Measurements from ENCODE around the gene CDON. TPM values are rescaled to one million over a fixed set of nuclear protein-coding genes. Genes with fewer than 3 reads are reported as not detected.

The CDON gene
- total and polyA plus RNA-seq, 8 donors: 8.6 to 16.3 (median 11.4) TPM

GRCh38 chr11:125959931-125960330 is 102.7 kb downstream of the CDON start:
- no peak overlapping the region for H3K27ac ChIP-seq
- intact Hi-C loops (cut with DNase I): no loop called here
- no peak overlapping the region for H3K4me3 ChIP-seq
- peaks cover 0 to 11% of the 10 kb centered on the region in 2 donors for H3K9me3 ChIP-seq
- no peaks in the 10 kb centered on the region for H3K4me1 ChIP-seq
- ATAC-seq (no peak), DNase-seq (no peak)
- H3K27me3 ChIP-seq: no peaks in the 10 kb centered on the region
- H3K36me3 ChIP-seq: no peaks in the 10 kb centered on the region
- TF ChIP-seq CTCF (IDR thresholded peaks at IDR 0.05): no peak

- H3K36me3 ChIP-seq: no peaks in the 10 kb centered on the region
- intact Hi-C loops (cut with DNase I): no loop called here
- H3K27me3 ChIP-seq: no peaks in the 10 kb centered on the region
- peaks cover 0 to 11% of the 10 kb centered on the region in 2 donors for H3K9me3 ChIP-seq
- H3K4me1 ChIP-seq: no peaks in the 10 kb centered on the region
- no peak for DNase-seq
- no peak for TF ChIP-seq CTCF (IDR thresholded peaks at IDR 0.05)
- H3K27ac ChIP-seq: no peak overlapping the region
- no peak overlapping the region for H3K4me3 ChIP-seq
- no peak for ATAC-seq
These were observed 103.2 kb downstream of the CDON start for GRCh38 chr11:125959511-125959910.

GRCh38 chr11:125958872-125959400 is 103.7 kb downstream of the CDON start:
- no peaks in the 10 kb centered on the region for H3K27me3 ChIP-seq
- intact Hi-C loops (cut with DNase I): no loop called here
- no peaks in the 10 kb centered on the region for H3K4me1 ChIP-seq
- H3K4me3 ChIP-seq: no peak overlapping the region
- no peaks in the 10 kb centered on the region for H3K36me3 ChIP-seq
- H3K9me3 ChIP-seq: peaks cover 0 to 11% of the 10 kb centered on the region in 2 donors
- TF ChIP-seq CTCF (IDR thresholded peaks at IDR 0.05): no peak
- DNase-seq (no peak), ATAC-seq (no peak)
- no peak overlapping the region for H3K27ac ChIP-seq

- DNase-seq (no peak), ATAC-seq (no peak)
- H3K27ac ChIP-seq: no peak overlapping the region
These were observed 104.9 kb downstream of the CDON start for GRCh38 chr11:125957618-125958332.

More at GRCh38 chr11:125957618-125958332, 104.9 kb downstream of the CDON start:
- no peaks in the 10 kb centered on the region for H3K36me3 ChIP-seq
- H3K9me3 ChIP-seq: peaks cover 0 to 7% of the 10 kb centered on the region in 2 donors
- peaks cover 0 to 2% of the 10 kb centered on the region in 2 donors for H3K4me1 ChIP-seq
- TF ChIP-seq CTCF (IDR thresholded peaks at IDR 0.05): no peak
- intact Hi-C loops (cut with DNase I): no loop called here
- no peaks in the 10 kb centered on the region for H3K27me3 ChIP-seq
- no peak overlapping the region for H3K4me3 ChIP-seq

Measured in left lung (tissue), 10 donors.